ENCODE results near the gene VTCN1. TPM values are rescaled to one million over a fixed set of nuclear protein-coding genes. Genes with fewer than 3 reads are reported as not detected.
A peak's percentile ranks its signal among the peaks of the same experiment; 100 is the strongest.

VTCN1 gene
- total and polyA plus RNA-seq, 2 of the 13 experiments (the other 11 are each of a cell fraction or from before 2014, with no cell fraction given): not detected

DNA sequence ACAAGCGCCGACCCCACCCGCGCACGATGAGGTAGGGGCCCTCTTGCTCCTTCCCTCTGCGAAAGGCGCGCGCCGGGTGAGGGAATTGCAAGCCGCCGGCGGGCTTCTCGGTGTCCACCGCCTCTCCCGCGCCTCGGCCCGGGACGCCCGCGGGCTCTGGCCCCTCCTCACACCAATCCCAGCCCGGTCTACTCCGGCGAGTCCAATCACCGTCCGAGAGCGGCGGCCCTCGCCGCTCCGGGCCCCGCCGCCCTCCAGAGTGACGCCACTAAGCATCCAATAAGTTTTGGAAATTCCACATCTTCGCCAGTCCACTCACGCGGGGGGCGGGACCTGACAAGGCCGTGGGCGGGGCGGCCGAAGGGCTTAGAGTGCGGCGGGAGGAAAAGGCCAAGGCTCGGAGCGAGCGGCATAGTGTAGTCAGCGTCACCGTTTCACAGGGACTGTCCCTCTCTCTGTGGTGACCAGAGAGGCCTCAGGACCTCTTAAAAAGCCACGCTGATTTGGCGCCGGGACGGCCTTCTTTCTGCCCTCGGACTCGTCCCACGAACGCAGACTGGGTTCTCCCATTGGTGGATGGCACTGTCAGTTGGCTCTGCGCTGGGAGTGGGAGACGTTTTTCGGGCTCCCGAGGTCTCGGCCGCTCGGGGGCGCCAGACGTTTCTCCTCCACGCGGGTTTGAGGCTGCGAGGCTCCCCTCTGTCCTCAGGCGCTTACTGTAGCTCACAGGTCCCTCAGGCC lies 89.0 kb downstream of the VTCN1 start, which contains the start of gene TRIM45 (continued):
- TF ChIP-seq, protein P1, sequence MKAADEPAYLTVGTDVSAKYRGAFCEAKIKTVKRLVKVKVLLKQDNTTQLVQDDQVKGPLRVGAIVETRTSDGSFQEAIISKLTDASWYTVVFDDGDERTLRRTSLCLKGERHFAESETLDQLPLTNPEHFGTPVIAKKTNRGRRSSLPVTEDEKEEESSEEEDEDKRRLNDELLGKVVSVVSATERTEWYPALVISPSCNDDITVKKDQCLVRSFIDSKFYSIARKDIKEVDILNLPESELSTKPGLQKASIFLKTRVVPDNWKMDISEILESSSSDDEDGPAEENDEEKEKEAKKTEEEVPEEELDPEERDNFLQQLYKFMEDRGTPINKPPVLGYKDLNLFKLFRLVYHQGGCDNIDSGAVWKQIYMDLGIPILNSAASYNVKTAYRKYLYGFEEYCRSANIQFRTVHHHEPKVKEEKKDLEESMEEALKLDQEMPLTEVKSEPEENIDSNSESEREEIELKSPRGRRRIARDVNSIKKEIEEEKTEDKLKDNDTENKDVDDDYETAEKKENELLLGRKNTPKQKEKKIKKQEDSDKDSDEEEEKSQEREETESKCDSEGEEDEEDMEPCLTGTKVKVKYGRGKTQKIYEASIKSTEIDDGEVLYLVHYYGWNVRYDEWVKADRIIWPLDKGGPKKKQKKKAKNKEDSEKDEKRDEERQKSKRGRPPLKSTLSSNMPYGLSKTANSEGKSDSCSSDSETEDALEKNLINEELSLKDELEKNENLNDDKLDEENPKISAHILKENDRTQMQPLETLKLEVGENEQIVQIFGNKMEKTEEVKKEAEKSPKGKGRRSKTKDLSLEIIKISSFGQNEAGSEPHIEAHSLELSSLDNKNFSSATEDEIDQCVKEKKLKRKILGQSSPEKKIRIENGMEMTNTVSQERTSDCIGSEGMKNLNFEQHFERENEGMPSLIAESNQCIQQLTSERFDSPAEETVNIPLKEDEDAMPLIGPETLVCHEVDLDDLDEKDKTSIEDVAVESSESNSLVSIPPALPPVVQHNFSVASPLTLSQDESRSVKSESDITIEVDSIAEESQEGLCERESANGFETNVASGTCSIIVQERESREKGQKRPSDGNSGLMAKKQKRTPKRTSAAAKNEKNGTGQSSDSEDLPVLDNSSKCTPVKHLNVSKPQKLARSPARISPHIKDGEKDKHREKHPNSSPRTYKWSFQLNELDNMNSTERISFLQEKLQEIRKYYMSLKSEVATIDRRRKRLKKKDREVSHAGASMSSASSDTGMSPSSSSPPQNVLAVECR (CRISPR knock-in tag; IDR thresholded peaks at IDR 0.05; ENCODE audit: borderline replicate concordance): no peak; the same call in 1 of the 2 replicates
- TF ChIP-seq ZNF598 (CRISPR knock-in tag; IDR thresholded peaks at IDR 0.05; ENCODE audit: borderline replicate concordance) (peak; percentile 84; the same call in 1 of the 2 replicates), CHD2 (IDR thresholded peaks at IDR 0.05; ENCODE audit: low read depth, low read length) (no peak; the same call in 1 of the 2 replicates), ZNF343 (CRISPR knock-in tag; IDR thresholded peaks at IDR 0.05) (no peak), AHR (CRISPR knock-in tag; IDR thresholded peaks at IDR 0.05) (no peak), MED13 (CRISPR knock-in tag; IDR thresholded peaks at IDR 0.05) (no peak; the same call in 1 of the 2 replicates), ZZZ3 (CRISPR knock-in tag; IDR thresholded peaks at IDR 0.05; ENCODE audit: borderline replicate concordance) (no peak), ZBTB7B (CRISPR knock-in tag; IDR thresholded peaks at IDR 0.05) (peak; percentile 43; the same call in 1 of the 2 replicates), ZNF746 (CRISPR knock-in tag; IDR thresholded peaks at IDR 0.05) (no peak), ZBTB20 (CRISPR knock-in tag; IDR thresholded peaks at IDR 0.05; ENCODE audit: borderline replicate concordance, low read depth) (peak; percentile 57; the same call in 1 of the 2 replicates), ZNF143 (CRISPR knock-in tag; IDR thresholded peaks at IDR 0.05) (0 out of 2 replicates have a peak, but pooled peaks have one; percentile 38), FOXA1 (IDR thresholded peaks at IDR 0.05) (no peak), FOXA1 (CRISPR knock-in tag; IDR thresholded peaks at IDR 0.05) (no peak), REPIN1 (CRISPR knock-in tag; IDR thresholded peaks at IDR 0.05; ENCODE audit: borderline replicate concordance, low read depth) (peak; percentile 49; the same call in 1 of the 2 replicates)
- TF ChIP-seq, protein P2, sequence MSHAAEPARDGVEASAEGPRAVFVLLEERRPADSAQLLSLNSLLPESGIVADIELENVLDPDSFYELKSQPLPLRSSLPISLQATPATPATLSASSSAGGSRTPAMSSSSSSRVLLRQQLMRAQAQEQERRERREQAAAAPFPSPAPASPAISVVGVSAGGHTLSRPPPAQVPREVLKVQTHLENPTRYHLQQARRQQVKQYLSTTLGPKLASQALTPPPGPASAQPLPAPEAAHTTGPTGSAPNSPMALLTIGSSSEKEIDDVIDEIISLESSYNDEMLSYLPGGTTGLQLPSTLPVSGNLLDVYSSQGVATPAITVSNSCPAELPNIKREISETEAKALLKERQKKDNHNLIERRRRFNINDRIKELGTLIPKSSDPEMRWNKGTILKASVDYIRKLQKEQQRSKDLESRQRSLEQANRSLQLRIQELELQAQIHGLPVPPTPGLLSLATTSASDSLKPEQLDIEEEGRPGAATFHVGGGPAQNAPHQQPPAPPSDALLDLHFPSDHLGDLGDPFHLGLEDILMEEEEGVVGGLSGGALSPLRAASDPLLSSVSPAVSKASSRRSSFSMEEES (CRISPR knock-in tag; IDR thresholded peaks at IDR 0.05): no peak
- TF ChIP-seq, protein P3, sequence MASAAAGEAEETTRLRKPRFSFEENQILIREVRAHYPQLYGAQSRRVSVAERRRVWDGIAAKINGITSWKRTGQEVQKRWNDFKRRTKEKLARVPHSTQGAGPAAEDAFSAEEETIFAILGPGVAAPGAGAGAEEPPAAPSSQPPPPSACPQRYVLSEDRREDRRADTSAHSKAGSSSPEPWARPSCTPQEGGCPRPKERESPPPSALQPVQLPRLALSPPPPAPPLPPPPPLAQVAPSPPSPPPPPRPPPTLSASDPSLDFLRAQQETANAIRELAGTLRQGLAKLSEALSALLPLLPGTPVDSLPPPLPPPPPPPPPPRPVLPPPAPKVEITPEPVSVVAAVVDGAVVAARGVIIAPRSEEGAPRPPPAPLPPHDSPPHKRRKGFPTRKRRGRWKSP (CRISPR knock-in tag; IDR thresholded peaks at IDR 0.05): 0 out of 2 replicates have a peak, but pooled peaks have one; percentile 29
- TF ChIP-seq, protein P4, sequence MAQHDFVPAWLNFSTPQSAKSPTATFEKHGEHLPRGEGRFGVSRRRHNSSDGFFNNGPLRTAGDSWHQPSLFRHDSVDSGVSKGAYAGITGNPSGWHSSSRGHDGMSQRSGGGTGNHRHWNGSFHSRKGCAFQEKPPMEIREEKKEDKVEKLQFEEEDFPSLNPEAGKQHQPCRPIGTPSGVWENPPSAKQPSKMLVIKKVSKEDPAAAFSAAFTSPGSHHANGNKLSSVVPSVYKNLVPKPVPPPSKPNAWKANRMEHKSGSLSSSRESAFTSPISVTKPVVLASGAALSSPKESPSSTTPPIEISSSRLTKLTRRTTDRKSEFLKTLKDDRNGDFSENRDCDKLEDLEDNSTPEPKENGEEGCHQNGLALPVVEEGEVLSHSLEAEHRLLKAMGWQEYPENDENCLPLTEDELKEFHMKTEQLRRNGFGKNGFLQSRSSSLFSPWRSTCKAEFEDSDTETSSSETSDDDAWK (CRISPR knock-in tag; IDR thresholded peaks at IDR 0.05): no peak
- TF ChIP-seq, protein P5, sequence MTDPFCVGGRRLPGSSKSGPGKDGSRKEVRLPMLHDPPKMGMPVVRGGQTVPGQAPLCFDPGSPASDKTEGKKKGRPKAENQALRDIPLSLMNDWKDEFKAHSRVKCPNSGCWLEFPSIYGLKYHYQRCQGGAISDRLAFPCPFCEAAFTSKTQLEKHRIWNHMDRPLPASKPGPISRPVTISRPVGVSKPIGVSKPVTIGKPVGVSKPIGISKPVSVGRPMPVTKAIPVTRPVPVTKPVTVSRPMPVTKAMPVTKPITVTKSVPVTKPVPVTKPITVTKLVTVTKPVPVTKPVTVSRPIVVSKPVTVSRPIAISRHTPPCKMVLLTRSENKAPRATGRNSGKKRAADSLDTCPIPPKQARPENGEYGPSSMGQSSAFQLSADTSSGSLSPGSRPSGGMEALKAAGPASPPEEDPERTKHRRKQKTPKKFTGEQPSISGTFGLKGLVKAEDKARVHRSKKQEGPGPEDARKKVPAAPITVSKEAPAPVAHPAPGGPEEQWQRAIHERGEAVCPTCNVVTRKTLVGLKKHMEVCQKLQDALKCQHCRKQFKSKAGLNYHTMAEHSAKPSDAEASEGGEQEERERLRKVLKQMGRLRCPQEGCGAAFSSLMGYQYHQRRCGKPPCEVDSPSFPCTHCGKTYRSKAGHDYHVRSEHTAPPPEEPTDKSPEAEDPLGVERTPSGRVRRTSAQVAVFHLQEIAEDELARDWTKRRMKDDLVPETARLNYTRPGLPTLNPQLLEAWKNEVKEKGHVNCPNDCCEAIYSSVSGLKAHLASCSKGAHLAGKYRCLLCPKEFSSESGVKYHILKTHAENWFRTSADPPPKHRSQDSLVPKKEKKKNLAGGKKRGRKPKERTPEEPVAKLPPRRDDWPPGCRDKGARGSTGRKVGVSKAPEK (CRISPR knock-in tag; IDR thresholded peaks at IDR 0.05; ENCODE audit: borderline replicate concordance): peak; percentile 44; the same call in 1 of the 2 replicates

All from HepG2 (cell line).